H7 (cell line): ENCODE results near the gene F11. TPM values are rescaled to one million over a fixed set of nuclear protein-coding genes. Genes with fewer than 3 reads are reported as not detected.
A peak's percentile ranks its signal among the peaks of the same experiment; 100 is the strongest.
"Not testable (repeated sequence)": the region's sequence is repeated elsewhere in the genome, so short reads cannot be mapped to it uniquely, and the experiment has no call there.

Experiments
- DNase-seq: peaks from one replicate; pipeline ENCODE4 v3.0.0; 2012
- H3K27me3 ChIP-seq: 2 replicates; pipeline ENCODE4 v1.6.0; 2011; ENCODE audit warnings: mild to moderate bottlenecking, low read length; ENCODE audit not compliant: control insufficient read depth, insufficient read depth
- H3K36me3 ChIP-seq: replicated peaks from 2 replicates; pipeline ENCODE4 v1.5.1; 2011; ENCODE audit warnings: low read length; ENCODE audit not compliant: control insufficient read depth, insufficient read depth
- H3K4me3 ChIP-seq: 2 replicates; pipeline ENCODE4 v1.5.1; 2011; ENCODE audit warnings: low read depth, mild to moderate bottlenecking, control low read depth, low read length, moderate library complexity; ENCODE audit not compliant: insufficient read depth
- total RNA-seq: library from RNA; depleted of rRNA; stranded (reverse); fragments of >200 nt; shearing (Covaris generic); gene quantifications from 2 replicates; pipeline ENCODE4 v1.2.3, GENCODE V29; 2014

Gene F11
- total RNA-seq, 1 experiment from 2014 or later = 0.28 TPM

- H3K4me3 ChIP-seq = peak overlapping the region; percentile 4
- H3K36me3 ChIP-seq = no peaks in the 10 kb centered on the region
Observed at GRCh38 chr4:186266729-186267456, 904 bp downstream of the F11 start.

GRCh38 chr4:186271081-186271678, 5.2 kb downstream of the F11 start:
- Histone ChIP-seq H3K36me3 (no peaks in the 10 kb centered on the region), H3K27me3 (no peaks in the 10 kb centered on the region), H3K4me3 (no peak overlapping the region)
- DNase-seq = no peak

More at GRCh38 chr4:186266729-186267456, 904 bp downstream of the F11 start:
- DNase-seq = peak; percentile 79
- no peaks in the 10 kb centered on the region for H3K27me3 ChIP-seq

GRCh38 chr4:186272699-186273391, 6.9 kb downstream of the F11 start:
- H3K27me3 ChIP-seq = no peaks in the 10 kb centered on the region
- H3K36me3 ChIP-seq = no peaks in the 10 kb centered on the region
- no peak overlapping the region for H3K4me3 ChIP-seq
- no peak for DNase-seq

DNA sequence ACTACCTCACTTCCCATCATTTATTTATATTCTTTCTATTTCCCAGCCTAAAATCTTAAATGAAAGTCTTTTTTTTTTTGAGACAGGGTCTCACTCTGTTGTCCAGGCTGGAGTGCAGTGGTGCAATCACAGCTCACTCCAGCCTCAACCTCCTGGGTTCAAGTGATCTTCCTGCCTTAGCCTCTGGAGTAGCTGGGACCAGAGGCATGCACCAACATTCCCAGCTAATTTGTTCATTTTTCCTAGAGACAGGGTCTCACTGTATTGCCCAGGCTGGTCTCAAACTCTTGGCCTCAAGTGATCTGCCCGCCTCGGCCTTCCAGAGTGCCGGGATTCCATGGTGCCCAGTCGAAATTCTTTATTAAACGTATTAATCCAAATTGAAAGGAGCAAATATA, 7.4 kb downstream of the F11 start:
- H3K36me3 ChIP-seq, H3K4me3 ChIP-seq, H3K27me3 ChIP-seq, DNase-seq: not testable (repeated sequence)

- Histone ChIP-seq H3K4me3 (no peak overlapping the region), H3K36me3 (no peaks in the 10 kb centered on the region), H3K27me3 (no peaks in the 10 kb centered on the region)
- DNase-seq = no peak
Observed at GRCh38 chr4:186283311-186283710, 17.3 kb downstream of the F11 start.

- Histone ChIP-seq H3K36me3 (no peaks in the 10 kb centered on the region), H3K4me3 (no peak overlapping the region), H3K27me3 (no peaks in the 10 kb centered on the region)
- no peak for DNase-seq
Observed at GRCh38 chr4:186285147-186285546, 19.2 kb downstream of the F11 start.

DNA sequence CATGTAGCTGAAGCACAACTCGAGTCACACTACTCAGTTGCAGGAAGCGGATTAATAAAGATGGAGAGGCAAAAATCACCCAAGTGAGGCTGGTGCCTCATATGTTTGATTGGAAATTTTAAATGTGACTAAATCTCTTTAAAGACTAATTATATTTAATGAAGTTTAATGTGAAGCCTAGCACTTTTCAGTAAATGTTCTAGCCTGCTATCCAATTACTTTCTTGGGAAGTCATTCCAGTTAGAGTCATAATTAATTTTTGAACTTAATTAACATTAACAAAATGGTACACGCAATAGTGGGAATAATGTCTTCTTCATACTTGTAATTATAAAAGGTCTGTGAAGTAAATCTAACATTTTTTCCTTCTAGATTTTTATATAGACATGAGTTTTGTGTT, 20.6 kb downstream of the F11 start:
- H3K4me3 ChIP-seq = no peak overlapping the region
- H3K36me3 ChIP-seq = no peaks in the 10 kb centered on the region
- DNase-seq = no peak
- no peaks in the 10 kb centered on the region for H3K27me3 ChIP-seq

DNA sequence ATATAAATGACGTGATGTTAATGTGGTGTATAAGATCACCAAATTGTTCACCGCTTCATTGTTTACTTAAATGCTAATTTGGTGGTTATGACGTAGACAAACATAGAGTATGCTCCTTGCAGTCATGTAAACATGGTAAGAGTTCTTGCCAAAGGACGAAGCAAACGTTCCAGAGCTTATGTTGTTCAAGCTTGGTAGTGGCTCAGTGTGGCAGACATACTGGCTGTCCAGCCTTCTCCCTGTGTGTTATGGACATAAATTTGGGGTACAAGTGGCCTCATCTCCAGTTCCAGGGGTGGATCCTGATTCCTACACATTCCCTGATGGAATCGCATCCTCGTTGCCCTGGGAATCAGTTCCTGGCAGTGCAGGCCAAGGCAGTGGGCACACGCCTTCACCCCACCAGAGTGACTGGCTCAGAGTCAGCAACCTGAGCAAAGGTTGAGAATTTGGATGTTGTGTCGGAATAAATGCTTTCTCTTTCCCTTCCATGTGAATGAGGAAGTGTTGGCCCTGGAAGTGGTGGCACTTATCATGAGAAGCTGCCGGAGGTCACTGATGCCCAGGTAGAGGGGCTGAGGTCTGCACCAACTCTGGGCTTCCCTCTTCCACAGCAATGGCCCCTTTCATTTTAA, 25.4 kb downstream of the F11 start:
- Histone ChIP-seq H3K4me3 (no peak overlapping the region), H3K36me3 (no peaks in the 10 kb centered on the region), H3K27me3 (no peaks in the 10 kb centered on the region)
- no peak for DNase-seq

GRCh38 chr4:186294160-186294559, 28.2 kb downstream of the F11 start:
- H3K36me3 ChIP-seq = no peaks in the 10 kb centered on the region
- peaks cover 1% of the 10 kb centered on the region; the same call in 1 of the 2 replicates for H3K27me3 ChIP-seq
- no peak for DNase-seq
- H3K4me3 ChIP-seq = no peak overlapping the region

DNA sequence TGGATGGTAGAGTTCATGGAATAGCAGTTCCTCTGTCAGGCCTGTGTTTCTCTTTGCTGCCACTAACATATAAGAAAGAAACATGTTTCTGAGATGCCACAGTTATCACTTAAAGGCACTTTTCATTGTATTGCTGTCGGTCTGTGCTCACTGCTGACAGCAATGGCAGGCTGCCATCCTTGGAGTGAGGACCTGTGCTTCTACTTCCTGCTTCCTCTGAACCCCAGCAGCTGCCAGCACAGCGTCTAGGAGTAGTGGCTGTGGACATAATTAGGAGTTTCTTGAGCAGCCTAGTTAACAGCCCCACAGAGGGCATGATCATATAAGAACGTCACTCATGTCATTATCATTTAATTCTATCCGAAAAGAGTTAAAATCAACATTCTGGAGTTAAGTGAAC, 30.5 kb downstream of the F11 start:
- no peak overlapping the region for H3K4me3 ChIP-seq
- H3K36me3 ChIP-seq = no peaks in the 10 kb centered on the region
- peaks cover 1% of the 10 kb centered on the region; the same call in 1 of the 2 replicates for H3K27me3 ChIP-seq
- no peak for DNase-seq

DNA sequence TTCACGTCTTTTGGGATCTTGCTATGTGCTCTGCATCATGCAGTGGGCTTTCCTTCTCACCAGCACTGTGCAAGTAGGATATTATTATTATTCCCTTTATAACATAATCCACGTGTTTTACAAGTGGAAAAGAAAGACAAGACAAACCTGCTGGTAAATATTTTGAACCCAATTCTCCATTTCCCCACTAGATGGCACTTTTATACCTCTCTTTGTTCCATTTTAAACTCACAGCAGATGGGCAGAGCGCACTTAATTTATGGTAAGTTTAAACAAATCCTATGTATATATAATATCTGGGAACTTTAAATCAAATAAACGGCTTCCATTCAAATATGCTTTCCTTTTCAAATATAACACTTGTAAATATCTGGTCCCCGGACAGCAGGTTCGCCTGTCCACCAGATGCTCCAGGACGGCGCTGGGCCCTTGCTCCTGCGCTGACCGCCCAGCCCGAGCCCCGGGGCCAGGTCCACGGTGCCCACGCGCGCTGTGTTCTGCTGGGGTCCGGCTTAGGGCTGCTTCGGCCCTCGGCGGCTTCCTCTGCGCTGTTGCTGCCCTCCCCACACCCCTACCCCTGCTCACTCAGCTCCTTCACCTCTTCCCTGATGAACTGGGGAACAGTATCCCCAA, 31.1 kb downstream of the F11 start:
- DNase-seq = peak; percentile 74
- Histone ChIP-seq H3K27me3 (peaks cover 1% of the 10 kb centered on the region; the same call in 1 of the 2 replicates), H3K36me3 (no peaks in the 10 kb centered on the region), H3K4me3 (no peak overlapping the region)

DNA sequence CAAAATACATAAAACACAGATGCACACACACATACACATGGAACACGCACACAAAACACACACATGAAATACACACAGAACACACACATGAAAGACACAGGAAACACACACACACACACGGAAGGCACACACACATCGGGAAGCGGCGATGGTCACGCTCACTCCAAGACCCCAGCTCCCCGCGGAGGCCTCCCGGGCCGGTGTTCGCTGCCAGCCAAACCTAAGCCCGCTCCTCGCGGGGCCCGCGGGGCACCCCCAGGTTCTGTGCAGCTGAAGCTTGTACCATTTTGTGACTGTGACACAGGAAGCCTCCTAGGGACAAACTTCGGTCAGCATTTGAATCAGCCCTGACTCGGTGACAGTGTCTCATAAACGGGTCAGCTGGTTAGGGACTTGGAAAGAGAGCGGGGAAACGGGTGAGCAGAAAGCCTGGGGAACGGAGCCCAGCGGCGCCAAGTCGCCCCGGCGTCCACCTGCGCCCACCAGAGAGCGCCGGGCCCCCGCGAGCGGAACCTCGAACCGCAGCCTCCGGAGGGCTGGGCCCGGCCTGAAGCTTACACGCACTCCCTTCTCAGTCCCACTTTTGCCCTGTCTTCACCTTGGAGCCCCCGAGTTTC, 32.1 kb downstream of the F11 start:
- peak overlapping the region; percentile 35 for H3K4me3 ChIP-seq
- peaks cover 1% of the 10 kb centered on the region; the same call in 1 of the 2 replicates for H3K27me3 ChIP-seq
- DNase-seq = peak; percentile 84
- H3K36me3 ChIP-seq = no peaks in the 10 kb centered on the region

DNA sequence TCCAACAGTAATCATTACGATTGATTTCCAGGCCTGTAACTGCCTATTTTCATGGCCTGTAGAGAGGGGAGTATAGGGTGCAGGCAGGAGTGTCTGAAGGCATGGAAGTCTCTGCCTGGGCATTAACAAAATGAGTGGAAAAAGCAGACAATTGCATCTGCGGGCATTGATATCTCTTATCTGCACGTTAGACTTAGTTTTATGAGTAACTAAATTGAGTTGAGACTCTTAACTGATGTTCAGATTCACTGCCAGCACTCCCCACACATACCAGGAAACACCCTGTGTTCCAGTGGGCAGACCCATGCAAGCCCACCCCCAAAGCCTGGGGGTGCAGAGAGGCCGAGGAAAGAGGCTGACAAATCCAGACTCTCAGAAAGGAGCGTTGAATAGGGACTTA, 33.3 kb downstream of the F11 start:
- Histone ChIP-seq H3K36me3 (no peaks in the 10 kb centered on the region), H3K27me3 (peaks cover 1% of the 10 kb centered on the region; the same call in 1 of the 2 replicates)

More for the DNA sequence above, 33.3 kb downstream of the F11 start:
- H3K4me3 ChIP-seq = no peak overlapping the region
- no peak for DNase-seq
